ENCODE data around the gene MAGI2. TPM values are rescaled to one million over a fixed set of nuclear protein-coding genes. Genes with fewer than 3 reads are reported as not detected.

MAGI2 gene
- total RNA-seq, 2 donors from 2014 or later = 3.9 to 10.5 TPM

- H3K4me1 ChIP-seq = peaks cover 24% of the 10 kb centered on the region
- no peak for ATAC-seq
- no peak overlapping the region for H3K4me3 ChIP-seq
- H3K36me3 ChIP-seq (replicated peaks in 1 of 2; ENCODE audit: insufficient read depth in 1 of 2, low read depth in 2 of 2) = no peaks in the 10 kb centered on the region
- 74 to 83% methylated on average over 5 of the region's 5 CpGs for WGBS, 2 donors
- H3K27me3 ChIP-seq = no peaks in the 10 kb centered on the region
- H3K27ac ChIP-seq = no peak overlapping the region
- H3K9me3 ChIP-seq = no peaks in the 10 kb centered on the region
- DNase-seq = no peak
- no peak for TF ChIP-seq CTCF (IDR thresholded peaks at IDR 0.05)
- intact Hi-C loops (cut with DNase I) = no loop called here
These were observed 704.3 kb downstream of the MAGI2 start for GRCh38 chr7:78749052-78749746.

- Histone ChIP-seq H3K27ac (no peak overlapping the region), H3K36me3 (replicated peaks in 1 of 2; ENCODE audit: insufficient read depth in 1 of 2, low read depth in 2 of 2) (no peaks in the 10 kb centered on the region), H3K27me3 (no peaks in the 10 kb centered on the region), H3K4me1 (peaks cover 21% of the 10 kb centered on the region), H3K4me3 (no peak overlapping the region), H3K9me3 (no peaks in the 10 kb centered on the region)
- intact Hi-C loops (cut with DNase I) = no loop called here
- DNase-seq = no peak
- TF ChIP-seq POLR2A (IDR thresholded peaks at IDR 0.05) = no peak
- no peak for TF ChIP-seq CTCF (IDR thresholded peaks at IDR 0.05)
- peak; percentile 55 for ATAC-seq
- 44 to 48% methylated on average over 3 of the region's 3 CpGs for WGBS, 2 donors
These were observed 705.9 kb downstream of the MAGI2 start for GRCh38 chr7:78747592-78747991.

- DNase-seq (no peak), ATAC-seq (no peak)
- intact Hi-C loops (cut with DNase I) = no loop called here
- peaks cover 9% of the 10 kb centered on the region for H3K4me1 ChIP-seq
- no peak overlapping the region for H3K4me3 ChIP-seq
- no peaks in the 10 kb centered on the region for H3K27me3 ChIP-seq
- 75% methylated on average over 2 of the region's 2 CpGs for whole genome bisulfite sequencing, 2 donors
- no peak for TF ChIP-seq CTCF (IDR thresholded peaks at IDR 0.05)
- TF ChIP-seq POLR2A (IDR thresholded peaks at IDR 0.05) = no peak
- H3K9me3 ChIP-seq = no peaks in the 10 kb centered on the region
- no peaks in the 10 kb centered on the region for H3K36me3 ChIP-seq (replicated peaks in 1 of 2; ENCODE audit: insufficient read depth in 1 of 2, low read depth in 2 of 2)
- H3K27ac ChIP-seq = no peak overlapping the region
These were observed 707.2 kb downstream of the MAGI2 start for GRCh38 chr7:78746301-78746700.

- no peaks in the 10 kb centered on the region for H3K36me3 ChIP-seq (replicated peaks in 1 of 2; ENCODE audit: insufficient read depth in 1 of 2, low read depth in 2 of 2)
- no peak for DNase-seq
- TF ChIP-seq CTCF (IDR thresholded peaks at IDR 0.05) (no peak), POLR2A (IDR thresholded peaks at IDR 0.05) (no peak)
- WGBS, 2 donors = 63 to 94% methylated on average over 1 of the region's 1 CpG
- H3K4me3 ChIP-seq = no peak overlapping the region
- H3K9me3 ChIP-seq = no peaks in the 10 kb centered on the region
- H3K4me1 ChIP-seq = peaks cover 4% of the 10 kb centered on the region
- no peak overlapping the region for H3K27ac ChIP-seq
- intact Hi-C loops (cut with DNase I) = no loop called here
- no peaks in the 10 kb centered on the region for H3K27me3 ChIP-seq
- ATAC-seq = no peak
These were observed 710.8 kb downstream of the MAGI2 start for GRCh38 chr7:78742694-78743093.

- DNase-seq (peak; percentile 22 to 76 (median 63)), ATAC-seq (peak; percentile 81)
- Histone ChIP-seq H3K4me3 (no peak overlapping the region), H3K9me3 (no peaks in the 10 kb centered on the region), H3K27ac (no peak overlapping the region), H3K36me3 (replicated peaks in 1 of 2; ENCODE audit: insufficient read depth in 1 of 2, low read depth in 2 of 2) (no peaks in the 10 kb centered on the region), H3K27me3 (no peaks in the 10 kb centered on the region), H3K4me1 (peaks cover 4% of the 10 kb centered on the region)
- TF ChIP-seq CTCF (IDR thresholded peaks at IDR 0.05) (no peak), POLR2A (IDR thresholded peaks at IDR 0.05) (no peak)
- 11 to 13% methylated on average over 1 of the region's 1 CpG for WGBS, 2 donors
- intact Hi-C loops (cut with DNase I) = no loop called here
These were observed 716.9 kb downstream of the MAGI2 start for GRCh38 chr7:78736548-78736947.

Measured in body of pancreas (tissue), 4 donors.